Stimulated activated CD8-positive, alpha-beta memory T cell treated with anti-CD3 and anti-CD28 coated beads, Interleukin-15, amount 100 ng/mL, for 4 hours (primary cell): ENCODE results near the gene TEKT4.
"Not testable (repeated sequence)": the region's sequence is repeated elsewhere in the genome, so short reads cannot be mapped to it uniquely, and the experiment has no call there.

Experiments used
- DNase-seq, 2 donors: peaks; one replicate each; pipeline ENCODE4 v3.0.0-alpha.2; 2020; ENCODE audit warnings: low read depth in 2 of 2

The TEKT4 gene, protein sequence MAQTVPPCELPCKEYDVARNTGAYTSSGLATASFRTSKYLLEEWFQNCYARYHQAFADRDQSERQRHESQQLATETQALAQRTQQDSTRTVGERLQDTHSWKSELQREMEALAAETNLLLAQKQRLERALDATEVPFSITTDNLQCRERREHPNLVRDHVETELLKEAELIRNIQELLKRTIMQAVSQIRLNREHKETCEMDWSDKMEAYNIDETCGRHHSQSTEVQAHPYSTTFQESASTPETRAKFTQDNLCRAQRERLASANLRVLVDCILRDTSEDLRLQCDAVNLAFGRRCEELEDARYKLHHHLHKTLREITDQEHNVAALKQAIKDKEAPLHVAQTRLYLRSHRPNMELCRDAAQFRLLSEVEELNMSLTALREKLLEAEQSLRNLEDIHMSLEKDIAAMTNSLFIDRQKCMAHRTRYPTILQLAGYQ

DNA sequence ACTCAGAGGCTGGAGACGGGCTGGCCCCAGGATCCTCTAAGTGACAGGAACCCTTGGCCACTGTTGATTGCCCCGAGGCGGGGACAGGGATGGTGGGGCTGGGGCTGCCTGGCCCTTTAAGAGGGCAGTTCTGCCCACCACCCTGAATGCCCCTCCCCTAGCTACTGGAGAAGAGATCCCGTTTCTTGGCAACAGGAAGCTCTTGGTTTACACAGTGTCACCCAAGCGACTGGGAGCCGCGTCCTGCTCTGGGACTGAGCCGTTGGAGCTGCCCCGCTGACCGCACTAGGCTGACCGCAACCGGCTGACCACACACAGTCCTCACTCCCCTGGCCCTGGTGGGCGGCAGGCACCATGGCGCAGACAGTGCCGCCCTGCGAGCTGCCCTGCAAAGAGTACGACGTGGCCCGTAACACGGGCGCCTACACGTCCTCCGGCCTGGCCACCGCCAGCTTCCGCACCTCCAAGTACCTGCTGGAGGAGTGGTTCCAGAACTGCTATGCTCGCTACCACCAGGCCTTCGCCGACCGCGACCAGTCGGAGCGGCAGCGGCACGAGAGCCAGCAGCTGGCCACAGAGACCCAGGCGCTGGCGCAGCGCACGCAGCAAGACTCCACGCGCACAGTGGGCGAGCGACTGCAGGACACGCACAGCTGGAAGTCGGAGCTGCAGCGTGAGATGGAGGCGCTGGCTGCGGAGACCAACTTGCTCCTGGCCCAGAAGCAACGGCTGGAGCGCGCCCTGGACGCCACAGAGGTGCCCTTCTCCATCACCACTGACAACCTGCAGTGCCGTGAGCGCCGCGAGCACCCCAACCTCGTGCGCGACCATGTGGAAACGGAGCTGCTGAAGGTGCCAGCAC, at the start of gene TEKT4:
TEKT4 (plus strand) TSS at position 205 of the 862 bp plus-strand sequence; CDS start at position 355, 150 bp downstream.
- DNase-seq = no peak

DNA sequence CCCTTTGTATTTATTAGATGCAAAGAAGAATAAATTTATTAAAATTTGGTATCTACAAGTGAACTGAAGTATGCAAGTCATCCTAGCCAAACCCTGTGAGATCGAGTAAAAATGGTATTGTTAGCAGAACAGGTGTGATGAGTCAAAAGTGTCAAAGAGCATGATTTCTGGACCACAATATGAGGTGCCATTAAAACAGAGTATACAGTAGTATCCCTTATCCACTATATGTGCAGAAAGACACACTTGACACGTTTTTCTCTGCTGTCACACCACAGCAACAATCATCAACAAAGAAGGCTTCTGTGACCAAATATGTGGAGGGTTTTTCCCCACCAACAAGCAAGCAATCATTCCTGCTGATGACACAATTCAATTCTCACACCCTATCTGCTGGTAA, 32.0 kb upstream of the TEKT4 start:
- not testable (repeated sequence) for DNase-seq

DNA sequence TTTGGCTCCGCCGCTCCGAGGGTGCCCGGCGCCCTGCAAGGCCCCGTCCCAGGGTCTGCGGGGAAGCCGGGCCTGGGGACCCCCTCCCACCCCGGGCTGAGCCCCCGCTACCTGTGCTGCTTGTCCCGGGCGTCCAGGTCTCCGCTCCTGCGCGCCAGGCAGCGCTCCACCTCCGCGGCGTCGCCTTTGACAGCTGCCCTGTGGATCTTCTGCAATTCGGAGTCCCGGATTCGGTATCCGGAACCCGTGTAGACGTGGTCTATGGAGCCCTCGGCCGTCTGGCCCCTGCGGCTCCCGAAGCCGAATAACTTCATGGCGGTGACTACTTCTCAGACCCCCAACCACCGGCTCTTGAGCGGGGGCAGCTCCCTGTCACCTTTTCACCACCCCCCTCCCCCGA, 14.4 kb upstream of the TEKT4 start:
- not testable (repeated sequence) for DNase-seq

DNA sequence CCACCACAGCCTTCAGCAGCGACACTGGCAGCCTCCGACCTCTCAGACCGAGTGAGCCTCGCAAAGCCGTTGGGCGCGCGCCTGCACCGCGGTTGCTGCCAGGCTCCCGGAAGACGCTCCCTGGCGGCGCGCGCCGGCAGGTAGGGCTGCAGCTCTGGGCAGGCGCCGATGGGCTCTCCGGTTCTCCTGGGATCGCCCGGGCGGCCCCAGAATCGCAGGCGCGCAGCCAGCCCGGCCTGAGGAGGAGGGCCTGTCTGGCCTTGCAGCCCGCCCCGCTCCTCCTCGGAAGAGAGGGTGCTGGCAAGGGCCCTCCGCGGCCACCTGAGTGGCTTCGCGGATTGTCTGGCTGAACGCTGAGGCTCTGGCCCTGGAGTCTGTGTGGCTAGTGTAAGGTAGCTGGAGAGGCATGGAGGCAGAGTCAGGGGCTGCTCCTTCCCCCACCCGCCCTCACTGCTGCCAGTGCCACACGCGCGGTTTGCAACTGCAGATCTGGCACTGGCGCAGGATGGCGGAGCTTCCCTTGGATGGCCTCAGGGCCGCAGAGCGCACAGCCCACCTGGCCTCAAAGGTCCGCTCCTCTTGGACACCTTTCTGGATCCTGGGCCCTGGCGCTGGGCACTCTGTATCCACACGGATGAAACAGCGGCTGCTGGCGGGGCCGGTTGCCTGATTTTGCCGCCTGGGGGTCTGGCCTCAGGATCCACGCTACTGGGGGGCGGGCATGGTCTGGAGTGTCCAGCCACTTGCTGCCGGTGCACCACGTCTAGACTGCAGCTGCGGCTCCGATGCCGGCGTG, 13.7 kb upstream of the TEKT4 start:
- DNase-seq = not testable (repeated sequence)

DNA sequence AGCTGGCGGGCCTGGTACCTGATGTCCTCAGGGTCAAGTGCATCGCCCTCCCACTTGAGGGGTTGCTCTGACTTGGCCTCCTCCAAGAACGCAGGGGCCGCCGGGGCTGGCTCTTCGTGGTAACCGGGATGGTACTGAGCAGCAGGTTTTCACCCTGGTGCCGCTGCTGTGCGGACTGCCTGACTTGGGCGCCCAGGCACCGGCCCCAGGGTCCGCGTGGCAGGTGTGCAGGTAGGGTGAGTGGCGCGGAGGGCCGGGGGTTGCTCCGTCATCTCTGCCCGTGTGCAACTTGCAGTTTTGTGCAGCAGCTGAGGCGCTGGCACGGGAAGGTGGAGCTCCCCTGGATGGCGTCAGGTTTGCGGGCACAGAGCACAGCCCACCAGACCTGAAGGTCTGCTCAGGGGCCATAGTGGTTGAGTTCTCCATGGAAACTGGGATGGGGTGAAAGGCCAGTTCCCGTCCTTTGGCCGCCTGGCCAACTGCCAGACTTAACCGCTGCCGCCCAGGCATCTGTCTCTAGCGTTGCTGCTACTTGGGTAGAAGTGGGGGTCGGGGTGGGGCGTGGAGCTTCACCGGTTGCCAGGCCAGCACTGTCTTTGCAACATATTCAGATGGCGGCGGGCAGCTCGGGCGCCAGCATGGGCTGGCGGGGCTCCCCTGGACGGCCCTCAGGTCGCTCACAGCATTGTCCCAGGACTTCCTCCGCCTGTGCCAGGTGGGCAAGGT, 12.9 kb upstream of the TEKT4 start:
- not testable (repeated sequence) for DNase-seq

DNA sequence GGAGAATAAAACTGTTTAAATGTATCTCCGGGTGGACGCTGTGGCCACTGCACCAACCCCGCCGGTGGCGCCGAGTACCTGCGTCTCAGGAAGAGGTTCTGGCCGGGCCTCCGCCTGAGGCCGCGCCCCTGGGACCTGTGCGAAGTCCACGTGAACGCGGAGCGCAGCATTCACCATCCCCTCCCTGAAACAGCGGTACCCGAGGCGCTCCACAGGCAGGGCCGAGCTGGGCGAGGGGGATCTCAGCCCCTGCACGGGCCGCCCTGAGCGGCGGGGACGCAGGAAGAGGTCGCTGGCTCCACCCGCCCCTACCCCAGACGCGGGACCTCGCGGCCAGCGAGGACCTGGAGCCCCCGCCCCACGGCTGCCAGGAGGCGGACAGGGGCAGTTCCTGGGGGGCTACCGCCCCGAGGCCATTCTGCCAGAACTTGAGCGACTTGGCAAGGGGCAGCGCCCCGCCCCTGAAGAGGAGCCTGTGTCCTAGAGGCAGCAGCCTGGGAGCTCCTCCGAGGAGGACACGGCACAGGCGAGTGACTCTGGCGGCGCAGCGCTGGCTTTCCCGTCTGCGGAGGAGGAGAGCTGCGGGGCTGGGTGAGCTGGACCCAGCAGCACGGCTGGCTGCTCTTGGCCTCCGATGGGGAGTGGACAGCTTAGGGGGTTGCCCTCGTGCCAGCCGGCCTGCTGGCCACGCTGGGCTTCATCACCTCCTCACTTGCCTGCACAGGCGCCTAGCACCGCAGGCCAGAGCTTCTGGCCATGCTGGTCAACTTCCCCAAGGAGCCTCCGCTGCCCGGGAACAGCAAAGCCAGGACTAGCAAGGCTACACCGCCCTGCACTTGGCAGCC, 9.7 kb upstream of the TEKT4 start:
- DNase-seq = no peak

DNA sequence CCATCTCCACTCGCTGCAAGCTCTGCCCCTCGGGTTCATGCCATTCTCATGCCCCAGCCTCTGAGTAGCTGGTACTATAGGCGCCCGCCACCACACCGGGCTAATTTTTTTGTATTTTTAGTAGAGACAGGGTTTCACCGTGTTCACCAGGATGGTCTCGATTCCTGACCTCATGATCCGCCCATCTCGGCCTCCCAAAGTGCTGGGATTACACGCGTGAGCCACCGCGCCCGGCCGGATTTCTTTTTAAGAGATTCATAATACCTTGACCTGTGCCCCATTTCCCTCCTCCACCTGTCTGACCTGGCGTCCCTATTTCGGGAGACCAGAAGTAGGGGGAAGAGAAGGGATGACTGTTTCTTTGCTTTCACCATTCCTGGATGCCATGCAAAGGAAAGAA, 8.3 kb upstream of the TEKT4 start:
- not testable (repeated sequence) for DNase-seq

DNA sequence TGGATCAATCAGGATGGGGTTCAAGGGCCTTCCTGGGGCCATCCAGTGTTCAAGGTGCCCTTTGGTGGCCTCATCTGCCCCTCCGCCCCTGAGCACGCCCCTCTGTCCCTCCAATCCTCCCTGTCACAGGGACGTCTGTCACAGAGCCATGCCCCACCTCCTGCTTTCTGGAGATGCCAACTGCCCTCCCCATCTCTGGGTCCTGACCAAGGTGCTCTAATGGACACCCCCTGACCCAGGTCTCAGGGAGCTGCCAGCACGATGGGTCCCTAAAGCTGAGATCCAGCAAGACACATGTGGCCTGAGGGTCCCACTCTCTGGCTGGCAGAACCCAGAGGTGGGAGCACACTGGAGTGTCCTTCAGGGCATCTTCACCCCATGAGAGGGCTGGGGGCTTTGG, 2.1 kb upstream of the TEKT4 start:
- no peak for DNase-seq

DNA sequence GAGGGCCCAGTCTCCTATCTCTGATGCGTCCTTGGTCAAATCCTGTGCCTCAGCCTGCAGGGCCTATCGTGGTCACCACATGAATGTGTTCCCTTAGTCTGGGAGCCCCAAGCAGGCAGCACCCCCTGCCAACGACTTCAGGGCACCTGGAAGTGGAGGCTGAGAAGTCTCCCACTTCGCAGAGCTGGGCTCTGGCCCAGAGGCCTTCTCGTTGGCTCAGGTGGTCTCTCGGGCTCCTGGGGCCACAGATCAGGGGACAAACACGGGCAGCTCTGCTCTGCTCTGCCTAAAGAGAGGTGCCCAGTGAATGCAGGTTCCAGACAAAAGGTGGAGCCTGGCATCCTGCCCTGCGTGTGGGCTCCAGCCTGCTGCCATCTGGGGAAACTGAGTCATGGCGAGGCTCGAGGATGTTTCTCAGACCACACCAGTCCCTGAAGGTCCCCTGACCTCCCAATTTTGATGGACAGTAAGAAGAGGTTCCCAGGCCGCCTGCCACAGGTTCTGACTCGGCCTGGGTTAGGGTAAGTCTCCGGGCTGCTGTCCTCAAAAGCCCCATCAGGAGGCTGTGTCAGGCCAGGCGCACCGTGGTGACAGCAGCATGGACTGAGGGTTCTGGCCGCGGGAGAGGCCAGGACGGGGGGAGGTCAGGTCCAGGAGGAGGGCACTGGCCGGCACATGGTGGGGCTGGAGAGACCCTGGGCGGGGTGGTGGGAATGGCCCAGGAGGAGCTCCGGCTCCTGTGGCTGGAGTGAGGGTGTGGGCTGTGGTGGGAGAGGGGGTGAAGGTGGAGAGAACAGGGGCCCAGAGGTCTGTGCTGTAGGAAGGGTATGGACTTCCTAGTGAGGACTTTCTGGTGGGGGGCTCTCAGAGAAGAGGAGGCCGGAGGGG, 1.4 kb upstream of the TEKT4 start:
- no peak for DNase-seq

DNA sequence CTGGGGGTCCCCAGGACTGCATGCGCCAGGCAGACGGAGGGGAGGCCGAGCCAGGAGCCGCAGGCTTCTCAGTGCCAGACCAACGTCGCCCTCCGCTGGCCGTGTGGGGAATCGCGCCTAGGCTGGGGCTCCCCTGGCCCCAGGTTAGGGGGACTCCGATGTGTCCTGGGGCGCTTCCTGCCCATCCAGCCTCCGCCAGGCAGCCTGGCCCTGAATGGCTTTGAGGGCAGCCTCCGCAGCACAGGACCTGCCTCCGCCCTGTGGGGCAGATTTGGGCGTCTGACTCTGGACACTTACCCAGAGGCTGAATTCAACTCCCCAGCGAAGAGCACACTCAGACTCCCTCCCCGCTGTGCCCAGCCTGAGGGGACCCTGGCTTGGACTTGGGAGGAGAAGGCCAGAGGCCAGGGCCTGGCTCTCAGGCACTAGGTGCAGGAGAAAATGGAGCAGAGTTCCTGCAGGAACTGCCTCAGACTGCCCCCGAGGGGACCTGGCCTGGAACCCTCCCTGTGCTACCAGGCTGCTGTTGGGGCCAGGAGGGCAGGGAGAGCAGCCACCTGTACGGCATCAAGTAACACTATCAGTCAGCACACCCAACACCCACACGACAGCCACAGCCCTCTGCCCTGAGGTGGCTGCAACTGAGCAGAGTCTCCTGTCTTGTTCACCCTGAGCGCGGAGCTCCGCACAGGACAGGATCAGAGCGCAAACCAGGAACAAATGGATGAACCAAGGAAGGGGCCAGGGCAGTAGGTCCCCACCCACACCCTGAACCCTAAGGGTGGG, 597 bp upstream of the TEKT4 start:
- DNase-seq = no peak

DNA sequence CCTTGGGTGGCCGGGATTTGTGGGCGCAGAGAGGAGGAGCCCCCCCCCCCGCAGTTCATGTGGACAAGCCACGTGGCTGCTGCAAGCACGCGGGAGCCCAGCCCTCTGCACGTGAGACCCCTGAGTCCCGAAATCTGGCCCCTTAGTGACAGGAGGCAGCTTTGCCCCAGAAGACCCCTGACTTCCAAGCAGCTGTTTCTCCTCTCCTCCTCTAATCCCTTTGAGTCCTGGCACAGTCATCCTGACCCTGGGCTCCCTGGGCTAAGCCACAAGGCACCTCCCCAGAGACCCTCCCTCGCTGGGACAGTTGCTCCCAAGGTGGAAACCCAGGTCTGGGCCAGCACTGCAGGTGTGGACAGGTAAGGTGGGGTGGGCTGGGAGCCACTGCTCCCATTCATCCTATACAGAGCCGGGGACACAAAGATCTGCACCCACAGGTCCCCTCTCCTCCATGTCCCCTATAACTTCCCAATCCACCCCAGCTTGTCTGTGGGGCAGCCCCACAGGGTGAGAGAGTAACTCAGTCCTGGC, 923 bp downstream of the TEKT4 start:
- no peak for DNase-seq

DNA sequence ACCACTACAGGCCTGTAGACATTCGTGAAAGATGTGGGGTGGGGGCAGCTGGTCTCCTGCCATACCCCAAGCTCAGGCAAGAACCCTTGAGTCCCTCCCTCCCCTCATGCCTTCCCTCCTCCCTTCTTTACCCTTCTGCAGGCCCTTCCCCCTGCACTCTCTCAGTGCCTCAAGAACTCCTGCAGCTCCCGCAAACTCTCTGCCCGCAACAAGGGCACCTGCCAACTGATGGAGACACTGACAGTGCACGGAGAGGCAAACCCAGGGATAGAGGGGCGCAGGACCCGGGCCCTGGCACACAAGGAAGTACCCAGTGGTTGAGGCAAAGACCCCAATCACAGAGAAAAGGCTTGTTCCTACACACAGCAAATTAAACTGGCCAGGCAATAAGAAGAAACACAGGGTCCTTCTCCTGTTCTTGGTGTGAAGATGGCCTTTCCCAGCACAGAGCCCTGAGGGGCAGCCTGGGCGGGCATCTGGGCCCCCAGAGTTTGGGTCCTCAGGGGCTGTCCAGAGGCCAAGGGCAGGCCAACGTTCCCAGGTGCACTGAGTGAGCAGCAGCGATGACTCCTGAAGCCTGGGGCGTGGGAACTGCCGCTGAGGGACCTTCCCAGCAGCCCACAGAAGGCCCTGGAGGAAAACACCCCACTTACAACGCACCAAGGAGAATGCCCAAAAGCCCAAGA, 1.6 kb downstream of the TEKT4 start:
- no peak for DNase-seq

DNA sequence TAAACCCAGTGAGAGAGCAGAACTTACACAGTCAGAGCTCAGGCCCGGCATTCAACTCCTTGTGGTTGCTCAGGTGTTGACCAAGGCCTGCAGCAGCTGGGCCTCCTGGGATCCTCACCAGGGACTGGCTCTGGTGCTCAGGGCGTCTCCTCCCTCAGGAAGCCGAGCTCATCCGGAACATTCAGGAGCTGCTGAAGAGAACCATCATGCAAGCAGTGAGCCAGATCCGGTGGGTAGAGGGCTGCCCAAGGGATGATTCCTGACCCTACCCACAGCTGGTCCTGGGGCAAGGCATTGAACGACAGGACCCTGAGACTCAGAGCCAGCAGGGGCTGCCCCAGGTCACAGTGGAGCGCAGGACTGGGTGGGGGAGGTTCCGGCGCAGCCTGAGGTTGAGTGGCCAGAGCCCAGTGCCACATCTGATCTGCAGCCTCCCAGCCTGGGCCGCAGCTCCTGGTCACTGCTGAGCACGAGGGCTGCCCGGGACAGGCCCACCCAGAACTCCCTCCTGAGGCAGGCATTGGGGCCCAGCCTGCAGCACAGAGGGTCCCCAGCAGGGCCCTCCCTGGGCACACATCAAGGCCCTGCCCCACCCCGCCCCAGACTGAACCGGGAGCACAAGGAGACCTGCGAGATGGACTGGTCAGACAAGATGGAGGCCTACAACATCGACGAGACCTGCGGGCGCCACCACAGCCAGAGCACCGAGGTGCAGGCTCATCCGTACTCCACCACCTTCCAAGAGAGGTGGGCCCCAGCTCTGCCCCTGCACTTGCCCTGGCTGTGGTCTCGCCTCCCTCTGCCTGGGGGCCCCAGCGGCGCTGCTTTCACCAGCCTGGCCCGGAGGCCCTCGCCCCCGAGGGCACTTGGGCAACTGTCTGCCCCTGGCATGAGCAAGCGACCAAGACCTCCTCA, 2.4 kb downstream of the TEKT4 start:
- DNase-seq = no peak

DNA sequence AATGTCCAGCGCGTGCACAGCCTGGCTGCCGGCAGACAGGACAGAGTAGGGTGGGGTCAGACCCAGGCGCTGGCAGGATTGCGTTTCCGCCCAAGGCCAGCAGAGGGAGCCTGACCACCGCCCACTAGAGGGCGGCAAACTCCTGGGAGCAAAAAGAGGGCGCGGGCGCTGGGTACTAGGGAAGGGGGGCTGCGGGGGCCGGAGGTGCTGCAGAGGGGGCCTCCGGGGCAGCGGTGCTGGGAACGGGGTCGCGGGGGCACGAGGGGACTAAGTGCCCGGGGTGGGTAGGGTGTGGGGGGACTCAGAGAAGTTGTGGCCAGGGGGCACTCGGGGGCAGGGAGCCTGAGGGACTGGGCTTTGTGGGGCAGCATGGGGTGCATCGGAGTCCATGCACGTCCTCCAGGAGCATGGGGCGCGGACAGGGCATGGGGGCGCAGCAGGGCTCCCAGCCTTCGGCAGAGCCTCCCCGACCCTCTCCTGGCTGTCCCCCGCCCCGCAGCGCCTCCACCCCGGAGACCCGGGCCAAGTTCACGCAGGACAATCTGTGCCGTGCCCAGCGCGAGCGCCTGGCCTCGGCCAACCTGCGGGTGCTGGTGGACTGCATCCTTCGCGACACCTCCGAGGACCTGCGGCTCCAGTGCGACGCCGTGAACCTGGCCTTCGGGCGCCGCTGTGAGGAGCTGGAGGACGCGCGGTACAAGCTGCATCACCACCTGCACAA, 3.2 kb downstream of the TEKT4 start:
- DNase-seq = no peak

DNA sequence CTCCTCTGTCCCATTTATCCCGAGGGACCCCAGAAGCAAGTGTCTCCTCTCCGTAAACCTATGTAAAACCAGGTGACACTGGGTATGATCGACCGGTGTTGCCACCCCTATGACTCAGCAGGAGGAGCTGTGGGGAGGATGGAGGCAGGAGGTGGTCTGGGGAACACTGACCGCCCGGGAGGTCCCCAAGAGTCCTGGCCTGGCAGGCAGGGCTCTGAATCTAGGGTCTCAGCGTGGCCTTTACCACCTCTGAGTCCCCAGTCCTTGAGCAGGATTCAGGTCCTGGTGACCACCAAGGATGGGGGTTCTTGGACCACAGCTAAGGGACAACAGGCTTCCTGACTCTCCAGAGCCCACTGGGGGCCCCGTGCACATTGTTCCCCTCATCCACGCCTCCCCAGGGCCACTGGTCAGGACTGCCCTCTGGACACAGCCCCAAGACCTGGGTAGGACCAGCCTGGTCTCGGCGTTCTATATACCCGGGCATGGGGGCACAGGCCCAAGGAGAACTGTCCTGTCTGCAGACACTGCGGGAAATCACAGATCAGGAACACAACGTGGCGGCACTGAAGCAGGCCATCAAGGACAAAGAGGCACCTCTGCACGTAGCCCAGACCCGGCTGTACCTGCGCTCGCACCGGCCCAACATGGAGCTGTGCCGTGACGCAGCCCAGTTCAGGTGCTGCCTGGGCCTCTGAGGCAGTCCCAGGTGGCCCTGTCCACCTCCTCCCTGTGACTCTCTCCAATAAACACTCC, 4.0 kb downstream of the TEKT4 start:
- DNase-seq = no peak
